Neural crest cell (in vitro differentiated cells): ENCODE results near the gene TRIO. TPM values are rescaled to one million over a fixed set of nuclear protein-coding genes. Genes with fewer than 3 reads are reported as not detected.

Experiments
- DNase-seq: peaks from one replicate; pipeline ENCODE4 v3.0.0; 2021; ENCODE audit warnings: low read depth, mixed read lengths, low spot score
- H3K27ac Mint-ChIP-seq: one replicate; pipeline ENCODE4 v1.8.0; 2021; ENCODE audit warnings: mild to moderate bottlenecking, mixed read lengths; ENCODE audit not compliant: unreplicated experiment
- H3K27me3 Mint-ChIP-seq: 2 replicates; pipeline ENCODE4 v1.8.0; 2021; ENCODE audit warnings: low read depth, mild to moderate bottlenecking, mixed read lengths
- H3K36me3 Mint-ChIP-seq: 2 replicates; pipeline ENCODE4 v1.8.0; 2021; ENCODE audit warnings: low read depth, mild to moderate bottlenecking, mixed read lengths
- H3K4me1 Mint-ChIP-seq: 2 replicates; pipeline ENCODE4 v1.8.0; 2021; ENCODE audit warnings: mixed read lengths
- H3K4me3 Mint-ChIP-seq: one replicate; pipeline ENCODE4 v1.8.0; 2021; ENCODE audit warnings: mild to moderate bottlenecking, mixed read lengths
- H3K9me3 Mint-ChIP-seq: 2 replicates; pipeline ENCODE4 v1.8.0; 2021; ENCODE audit warnings: mixed read lengths
- total RNA-seq: library from RNA; stranded (reverse); gene quantifications from 2 replicates; pipeline ENCODE4 v1.2.1, GENCODE V29; 2021
- TF ChIP-seq, protein P1 (sequence below): fragments of 200-600 bp; sonication (generic); conservative IDR thresholded peaks from 2 replicates; pipeline ENCODE4 v1.5.0; 2021; ENCODE audit warnings: antibody characterized with exemption, mild to moderate bottlenecking

The TRIO gene
- total RNA-seq, 1 donor from 2014 or later = 134 TPM

GRCh38 chr5:14441641-14442040, 298.5 kb downstream of the TRIO start:
- Mint-ChIP-seq H3K27me3 (no peaks in the 10 kb centered on the region), H3K36me3 (peaks cover 17% of the 10 kb centered on the region), H3K4me3 (peak overlapping the region; percentile 55), H3K9me3 (no peaks in the 10 kb centered on the region), H3K4me1 (peaks cover 81% of the 10 kb centered on the region), H3K27ac (no peak overlapping the region)
- TF ChIP-seq, protein P1, sequence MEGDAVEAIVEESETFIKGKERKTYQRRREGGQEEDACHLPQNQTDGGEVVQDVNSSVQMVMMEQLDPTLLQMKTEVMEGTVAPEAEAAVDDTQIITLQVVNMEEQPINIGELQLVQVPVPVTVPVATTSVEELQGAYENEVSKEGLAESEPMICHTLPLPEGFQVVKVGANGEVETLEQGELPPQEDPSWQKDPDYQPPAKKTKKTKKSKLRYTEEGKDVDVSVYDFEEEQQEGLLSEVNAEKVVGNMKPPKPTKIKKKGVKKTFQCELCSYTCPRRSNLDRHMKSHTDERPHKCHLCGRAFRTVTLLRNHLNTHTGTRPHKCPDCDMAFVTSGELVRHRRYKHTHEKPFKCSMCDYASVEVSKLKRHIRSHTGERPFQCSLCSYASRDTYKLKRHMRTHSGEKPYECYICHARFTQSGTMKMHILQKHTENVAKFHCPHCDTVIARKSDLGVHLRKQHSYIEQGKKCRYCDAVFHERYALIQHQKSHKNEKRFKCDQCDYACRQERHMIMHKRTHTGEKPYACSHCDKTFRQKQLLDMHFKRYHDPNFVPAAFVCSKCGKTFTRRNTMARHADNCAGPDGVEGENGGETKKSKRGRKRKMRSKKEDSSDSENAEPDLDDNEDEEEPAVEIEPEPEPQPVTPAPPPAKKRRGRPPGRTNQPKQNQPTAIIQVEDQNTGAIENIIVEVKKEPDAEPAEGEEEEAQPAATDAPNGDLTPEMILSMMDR = no peak
- no peak for DNase-seq

DNA sequence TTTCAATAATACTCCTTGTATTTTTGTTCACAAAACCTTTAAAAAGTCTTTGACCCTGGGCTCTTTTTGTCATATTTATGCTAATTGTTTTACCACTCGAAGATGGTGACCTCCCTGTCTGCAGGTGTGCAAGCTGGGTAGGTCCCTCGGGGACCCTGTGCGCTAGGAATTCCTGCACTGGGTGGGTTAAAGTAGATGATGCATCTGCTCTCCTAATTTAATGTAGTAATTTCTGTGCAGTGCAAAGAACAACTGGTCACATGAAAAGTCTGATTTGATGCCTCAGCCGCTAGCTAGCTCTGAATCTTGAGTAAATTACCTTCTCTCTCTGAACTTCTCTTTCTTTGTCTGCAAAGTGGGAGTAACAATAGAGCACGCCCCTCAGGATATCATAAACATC, 299.4 kb downstream of the TRIO start:
- peaks cover 12% of the 10 kb centered on the region for H3K36me3 Mint-ChIP-seq
- no peaks in the 10 kb centered on the region for H3K9me3 Mint-ChIP-seq
- H3K4me1 Mint-ChIP-seq = peaks cover 83% of the 10 kb centered on the region
- H3K4me3 Mint-ChIP-seq = peak overlapping the region; percentile 52
- no peaks in the 10 kb centered on the region for H3K27me3 Mint-ChIP-seq
- DNase-seq = no peak
- peak overlapping the region; percentile 70 for H3K27ac Mint-ChIP-seq
- TF ChIP-seq, protein P1 = no peak

- DNase-seq = no peak
- H3K36me3 Mint-ChIP-seq = peaks cover under 1% of the 10 kb centered on the region
- TF ChIP-seq, protein P1 = no peak
- H3K27me3 Mint-ChIP-seq = no peaks in the 10 kb centered on the region
- H3K4me1 Mint-ChIP-seq = peaks cover 85% of the 10 kb centered on the region
- no peak overlapping the region for H3K27ac Mint-ChIP-seq
- H3K9me3 Mint-ChIP-seq = no peaks in the 10 kb centered on the region
- H3K4me3 Mint-ChIP-seq = no peak overlapping the region
These were observed 300.5 kb downstream of the TRIO start for GRCh38 chr5:14443671-14444093.

GRCh38 chr5:14444161-14444560, 301.0 kb downstream of the TRIO start:
- Mint-ChIP-seq H3K4me3 (no peak overlapping the region), H3K9me3 (no peaks in the 10 kb centered on the region), H3K36me3 (no peaks in the 10 kb centered on the region), H3K4me1 (peaks cover 87% of the 10 kb centered on the region), H3K27me3 (no peaks in the 10 kb centered on the region), H3K27ac (peak overlapping the region; percentile 83)
- TF ChIP-seq, protein P1 = no peak
- DNase-seq = no peak

DNA sequence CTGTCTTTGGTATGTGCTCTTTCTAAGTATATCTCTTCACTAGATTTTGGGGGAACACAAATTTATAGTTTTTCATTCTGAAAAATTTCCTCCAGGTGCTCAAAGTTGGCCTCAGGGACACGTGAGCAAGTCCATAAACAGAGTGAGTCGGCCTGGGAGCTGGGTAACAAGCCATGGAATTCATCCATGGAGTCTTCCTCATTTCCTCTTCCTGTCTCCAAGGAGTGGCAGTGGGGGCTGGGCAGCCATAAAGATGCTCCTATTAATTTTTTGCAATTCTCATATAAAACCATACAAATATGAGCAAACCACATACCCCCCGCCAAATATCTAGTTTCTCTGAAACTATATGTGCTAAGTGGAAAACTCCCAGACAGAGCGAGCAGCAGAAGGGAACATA, 301.9 kb downstream of the TRIO start:
- H3K27me3 Mint-ChIP-seq = no peaks in the 10 kb centered on the region
- DNase-seq = no peak
- no peaks in the 10 kb centered on the region for H3K9me3 Mint-ChIP-seq
- H3K4me1 Mint-ChIP-seq = peaks cover 90% of the 10 kb centered on the region
- H3K36me3 Mint-ChIP-seq = no peaks in the 10 kb centered on the region
- H3K27ac Mint-ChIP-seq = peak overlapping the region; percentile 64
- peak overlapping the region; percentile 16 for H3K4me3 Mint-ChIP-seq
- TF ChIP-seq, protein P1 = no peak
